NCI-H526 (cell line): ENCODE data around the gene PHF20.
"Not testable (repeated sequence)": the region's sequence is repeated elsewhere in the genome, so short reads cannot be mapped to it uniquely, and the experiment has no call there.

Experiments
- DNase-seq, 2 experiments: peaks; one replicate each; lab custom pipeline; 2025; lab: John Stamatoyannopoulos, UW

The PHF20 gene

GRCh38 chr20:35776513-35777101, 4.8 kb downstream of the PHF20 start:
- DNase-seq: no peak

GRCh38 chr20:35783811-35784210, 12.0 kb downstream of the PHF20 start:
- DNase-seq: not testable (repeated sequence)

- not testable (repeated sequence) for DNase-seq
Observed at GRCh38 chr20:35785541-35785940, 13.7 kb downstream of the PHF20 start.

- DNase-seq: no peak
Observed at GRCh38 chr20:35788796-35789195, 17.0 kb downstream of the PHF20 start.

GRCh38 chr20:35791097-35791496, 19.3 kb downstream of the PHF20 start:
- no peak for DNase-seq

- no peak for DNase-seq
Observed at GRCh38 chr20:35791821-35792220, 20.0 kb downstream of the PHF20 start.

GRCh38 chr20:35792740-35793139, 20.9 kb downstream of the PHF20 start:
- DNase-seq: no peak

GRCh38 chr20:35796571-35796970, 24.8 kb downstream of the PHF20 start:
- no peak for DNase-seq

GRCh38 chr20:35801865-35802264, 30.1 kb downstream of the PHF20 start:
- DNase-seq: no peak

GRCh38 chr20:35806075-35806474, 34.3 kb downstream of the PHF20 start:
- DNase-seq: no peak

GRCh38 chr20:35807877-35808276, 36.1 kb downstream of the PHF20 start:
- no peak for DNase-seq

GRCh38 chr20:35820715-35821114, 48.9 kb downstream of the PHF20 start:
- no peak for DNase-seq

GRCh38 chr20:35821807-35822242, 50.0 kb downstream of the PHF20 start:
- DNase-seq: no peak

- no peak for DNase-seq
Observed at GRCh38 chr20:35823147-35823546, 51.3 kb downstream of the PHF20 start.

GRCh38 chr20:35823937-35824336, 52.1 kb downstream of the PHF20 start:
- DNase-seq: no peak

- no peak for DNase-seq
Observed at GRCh38 chr20:35826397-35826998, 54.7 kb downstream of the PHF20 start.

- DNase-seq: no peak
Observed at GRCh38 chr20:35828434-35828833, 56.6 kb downstream of the PHF20 start.

GRCh38 chr20:35828916-35829315, 57.1 kb downstream of the PHF20 start:
- DNase-seq: no peak

- DNase-seq: no peak
Observed at GRCh38 chr20:35830264-35830663, 58.4 kb downstream of the PHF20 start.

GRCh38 chr20:35831029-35831428, 59.2 kb downstream of the PHF20 start:
- DNase-seq: no peak

GRCh38 chr20:35831971-35832370, 60.2 kb downstream of the PHF20 start:
- DNase-seq: no peak

- no peak for DNase-seq
Observed at GRCh38 chr20:35833241-35833640, 61.4 kb downstream of the PHF20 start.

- DNase-seq: no peak
Observed at GRCh38 chr20:35837577-35838195, 65.9 kb downstream of the PHF20 start.

GRCh38 chr20:35838205-35838604, 66.4 kb downstream of the PHF20 start:
- no peak for DNase-seq
